Measurements from ENCODE around the gene CCDC91.

CCDC91 gene

DNA sequence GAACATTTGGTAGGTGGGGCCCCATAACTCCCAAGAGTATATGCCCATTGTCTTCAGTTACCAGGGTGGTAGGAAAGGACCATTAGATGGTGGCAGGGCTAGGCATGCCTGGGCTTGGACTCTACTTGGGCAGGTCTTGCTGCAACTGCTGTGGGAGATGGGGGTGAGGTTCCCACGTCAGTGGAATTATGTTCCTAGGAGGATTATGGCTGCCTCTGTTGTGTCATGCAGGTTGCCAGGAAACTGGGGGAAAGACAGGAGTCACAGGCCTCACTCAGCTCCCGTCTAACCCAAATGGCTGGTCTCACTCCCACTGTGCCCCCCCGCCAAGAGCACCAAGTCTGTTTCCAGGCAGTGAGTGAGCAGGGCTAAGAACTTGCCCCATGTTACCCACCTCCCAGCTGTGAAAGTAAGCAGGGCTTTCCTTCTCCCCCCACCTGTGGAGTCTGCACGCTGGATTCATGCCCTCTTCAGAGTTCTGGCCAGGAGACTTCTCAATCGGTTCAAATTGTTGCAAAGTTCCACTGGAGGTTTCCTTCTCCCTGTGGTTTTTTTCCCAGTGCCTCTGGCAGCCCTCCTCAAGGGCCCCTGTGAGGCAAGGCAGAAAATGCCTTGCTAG, 337.5 kb downstream of the CCDC91 start:
- TF ChIP-seq CTCF (IDR thresholded peaks at IDR 0.05; ENCODE audit: control insufficient read depth, extremely low read depth, insufficient read depth), result no peak
- DNase-seq (ENCODE audit: low read depth), result no peak
- no peak overlapping the region for H3K4me3 ChIP-seq (ENCODE audit: low read depth, low read length)

GRCh38 chr12:28535216-28535615, 345.0 kb downstream of the CCDC91 start:
- H3K4me3 ChIP-seq (ENCODE audit: low read depth, low read length), result no peak overlapping the region
- DNase-seq (ENCODE audit: low read depth), result no peak
- TF ChIP-seq CTCF (IDR thresholded peaks at IDR 0.05; ENCODE audit: control insufficient read depth, extremely low read depth, insufficient read depth), result no peak

- DNase-seq (ENCODE audit: low read depth), result no peak
- TF ChIP-seq CTCF (IDR thresholded peaks at IDR 0.05; ENCODE audit: control insufficient read depth, extremely low read depth, insufficient read depth), result no peak
- H3K4me3 ChIP-seq (ENCODE audit: low read depth, low read length), result no peak overlapping the region
Observed at GRCh38 chr12:28536088-28536487, 345.8 kb downstream of the CCDC91 start.

- H3K4me3 ChIP-seq (ENCODE audit: low read depth, low read length), result no peak overlapping the region
- TF ChIP-seq CTCF (IDR thresholded peaks at IDR 0.05; ENCODE audit: control insufficient read depth, extremely low read depth, insufficient read depth), result no peak
- no peak for DNase-seq (ENCODE audit: low read depth)
Observed at GRCh38 chr12:28537474-28537873, 347.2 kb downstream of the CCDC91 start.

GRCh38 chr12:28539691-28540323, 349.6 kb downstream of the CCDC91 start:
- no peak overlapping the region for H3K4me3 ChIP-seq (ENCODE audit: low read depth, low read length)
- no peak for DNase-seq (ENCODE audit: low read depth)
- TF ChIP-seq CTCF (IDR thresholded peaks at IDR 0.05; ENCODE audit: control insufficient read depth, extremely low read depth, insufficient read depth), result no peak

DNA sequence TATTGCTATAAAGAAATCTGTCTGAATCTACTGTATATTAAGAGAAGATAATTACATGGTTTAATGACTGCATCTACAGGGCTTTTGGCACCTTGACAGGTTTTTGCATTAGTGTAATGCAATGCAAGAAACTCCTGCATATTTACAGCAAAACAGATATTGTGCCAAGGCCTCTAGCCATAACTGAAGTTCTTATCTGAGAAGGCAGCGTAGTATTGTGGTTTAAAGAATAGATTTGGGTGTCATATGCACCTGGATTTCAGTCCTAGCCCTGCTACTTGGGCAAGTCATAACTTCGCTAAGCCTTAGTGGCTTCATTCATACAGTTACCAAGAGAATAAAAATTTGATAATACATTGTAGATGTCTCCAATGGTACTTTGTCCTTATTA, 350.1 kb downstream of the CCDC91 start:
- no peak for TF ChIP-seq CTCF (IDR thresholded peaks at IDR 0.05; ENCODE audit: control insufficient read depth, extremely low read depth, insufficient read depth)
- DNase-seq (ENCODE audit: low read depth), result no peak
- H3K4me3 ChIP-seq (ENCODE audit: low read depth, low read length), result no peak overlapping the region
